Right kidney (tissue), 1 donor: ENCODE data around the gene KIRREL3.
A peak's percentile ranks its signal among the peaks of the same experiment; 100 is the strongest.

Experiments
- DNase-seq: peaks from one replicate; pipeline ENCODE4 v3.0.0-alpha.2; 2016

The KIRREL3 gene

DNA sequence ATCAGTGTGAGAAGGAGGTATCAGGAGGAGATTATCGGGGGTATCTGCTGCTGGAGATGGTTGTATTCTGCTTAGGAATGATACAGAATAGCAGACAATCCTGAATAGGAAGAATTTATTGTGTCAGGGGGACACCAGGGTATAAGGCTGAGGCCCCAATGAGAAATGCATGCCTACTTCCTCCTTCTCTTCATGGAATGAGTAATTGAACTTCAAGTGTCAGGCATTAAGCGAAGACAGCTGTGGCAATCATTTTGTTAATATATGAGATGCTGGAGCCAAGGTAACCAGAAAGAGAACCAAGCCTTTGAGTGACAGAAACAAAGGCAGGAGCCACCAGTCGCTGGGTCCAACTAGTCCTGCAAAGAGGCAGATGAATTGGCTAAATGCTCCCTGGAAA is 49.1 kb downstream of the KIRREL3 start:
- no peak for DNase-seq

GRCh38 chr11:126949066-126949891 is 51.3 kb downstream of the KIRREL3 start:
- DNase-seq = no peak

- DNase-seq = no peak
These were observed 52.0 kb downstream of the KIRREL3 start for GRCh38 chr11:126948563-126948962.

GRCh38 chr11:126945319-126945718 is 55.3 kb downstream of the KIRREL3 start:
- no peak for DNase-seq

GRCh38 chr11:126943316-126943715 is 57.3 kb downstream of the KIRREL3 start:
- no peak for DNase-seq

DNA sequence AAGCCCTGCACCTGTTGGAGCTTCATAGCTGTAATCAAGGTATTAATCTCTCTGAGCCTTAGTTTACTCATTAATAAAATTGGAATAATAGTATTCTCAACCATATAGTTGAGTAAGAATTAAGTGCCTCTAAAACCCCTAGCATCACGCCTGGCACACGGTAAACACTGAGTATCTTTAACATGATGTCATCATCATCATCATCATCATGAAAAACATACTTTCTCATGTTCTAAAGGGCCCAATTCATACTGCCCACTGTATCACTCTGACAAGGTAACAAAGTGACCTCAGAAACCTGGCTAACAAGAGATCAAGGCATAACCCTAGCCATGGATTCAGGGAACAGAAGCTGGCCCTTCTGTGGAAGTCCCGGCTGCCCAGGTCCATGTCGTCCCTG is 58.4 kb downstream of the KIRREL3 start:
- DNase-seq = no peak

DNA sequence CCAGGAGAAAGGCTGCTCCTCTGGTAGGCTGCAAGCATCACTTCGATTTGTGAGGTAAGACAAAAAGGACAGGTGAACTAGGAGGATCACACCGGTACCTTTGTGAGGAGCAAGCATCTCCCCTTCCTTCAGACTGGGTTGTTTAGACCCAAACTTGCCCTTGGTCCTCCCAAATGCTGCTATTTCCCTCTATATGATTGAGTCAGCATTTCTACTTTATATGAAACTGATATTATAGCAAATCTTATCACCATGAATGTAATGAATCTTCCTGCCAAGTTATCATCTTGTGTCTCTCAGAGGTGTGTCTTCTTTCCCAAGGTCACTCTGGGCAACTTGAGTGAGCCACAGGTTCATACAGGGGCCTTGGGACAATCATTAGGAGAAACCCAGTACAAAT is 61.0 kb downstream of the KIRREL3 start:
- DNase-seq = no peak

GRCh38 chr11:126938718-126939117 is 61.9 kb downstream of the KIRREL3 start:
- DNase-seq = no peak

GRCh38 chr11:126930091-126930841 is 70.3 kb downstream of the KIRREL3 start:
- DNase-seq = no peak

DNA sequence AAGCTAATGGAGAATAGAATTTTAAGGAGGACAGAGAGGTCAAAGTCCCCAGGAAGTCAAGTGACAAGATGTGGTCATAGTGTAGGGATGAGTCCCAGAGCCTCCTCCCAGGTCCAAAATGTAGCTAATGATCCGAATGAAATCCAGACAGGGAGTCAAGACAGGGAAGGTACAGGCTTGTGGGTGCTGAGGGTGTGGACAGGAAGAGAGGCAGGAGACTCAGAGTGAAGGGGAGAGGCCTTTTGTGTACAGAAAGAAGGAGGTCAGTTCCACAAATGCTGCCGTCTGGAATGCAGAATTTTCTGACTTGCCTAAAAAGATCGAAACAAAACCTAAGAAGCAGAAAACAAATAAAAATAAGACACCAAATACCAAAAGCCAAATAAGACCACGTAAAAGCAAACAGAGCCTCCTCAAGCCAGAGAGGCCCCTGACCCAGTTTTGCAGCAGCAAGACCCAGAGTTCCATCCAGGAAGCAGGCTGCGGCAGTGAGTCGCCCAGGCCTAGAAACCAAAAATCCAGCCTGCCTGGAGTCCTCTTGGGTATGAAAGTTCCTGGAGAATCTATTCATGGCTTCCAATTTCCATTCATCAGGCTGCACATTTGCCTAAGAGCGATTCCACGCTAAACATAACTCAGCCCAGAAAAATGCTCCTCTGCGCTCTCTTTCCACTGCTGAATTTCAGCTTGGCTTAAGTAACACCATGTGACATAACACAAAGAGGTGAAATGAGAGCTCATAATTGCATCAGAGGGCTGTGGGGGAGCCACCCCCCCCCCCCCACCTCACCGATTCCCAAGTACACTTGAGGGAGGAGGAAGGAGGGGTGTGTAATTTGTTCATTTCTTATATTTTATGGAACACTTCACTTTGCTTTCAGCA is 71.2 kb downstream of the KIRREL3 start:
- DNase-seq = peak; percentile 17

DNA sequence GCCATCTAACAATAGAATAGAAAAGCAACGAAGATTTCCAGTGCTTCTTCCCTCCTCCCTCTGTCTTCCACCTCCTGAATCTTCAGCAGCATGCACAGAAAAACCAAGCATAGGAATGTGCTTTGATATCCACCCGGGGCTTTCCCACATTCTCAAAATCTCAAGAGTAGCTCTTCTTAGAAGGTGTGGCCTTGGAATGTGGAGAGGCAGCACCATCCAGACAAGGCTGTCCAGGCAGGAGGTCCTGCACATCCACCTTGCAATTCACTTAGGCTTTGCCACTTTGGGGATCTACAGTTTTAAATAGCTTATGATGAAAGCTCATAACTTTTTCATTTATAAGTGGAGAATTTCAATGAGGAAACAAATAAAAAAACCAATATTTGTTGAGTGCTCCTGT is 72.9 kb downstream of the KIRREL3 start:
- DNase-seq = no peak

DNA sequence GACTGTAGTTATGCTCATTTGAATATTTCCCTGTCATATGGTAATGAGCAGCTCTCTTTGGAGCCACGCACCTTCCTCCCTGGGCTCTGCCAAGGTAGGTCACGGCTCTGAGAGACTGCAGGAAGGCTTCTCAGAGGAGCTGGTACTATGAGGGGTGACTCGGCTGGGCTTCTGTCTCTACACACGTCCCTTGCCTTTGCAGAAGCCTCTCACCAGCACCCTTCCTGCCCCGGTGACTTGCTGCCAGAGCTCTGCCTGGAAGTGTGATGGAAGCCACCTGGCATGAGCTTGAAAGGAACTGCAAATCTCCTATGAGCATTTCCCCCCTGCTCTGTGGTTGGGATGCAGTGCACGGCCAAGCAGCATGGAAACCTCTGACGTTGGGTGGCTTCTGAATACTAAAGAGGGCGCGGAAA is 74.2 kb downstream of the KIRREL3 start:
- DNase-seq = peak; percentile 21

DNA sequence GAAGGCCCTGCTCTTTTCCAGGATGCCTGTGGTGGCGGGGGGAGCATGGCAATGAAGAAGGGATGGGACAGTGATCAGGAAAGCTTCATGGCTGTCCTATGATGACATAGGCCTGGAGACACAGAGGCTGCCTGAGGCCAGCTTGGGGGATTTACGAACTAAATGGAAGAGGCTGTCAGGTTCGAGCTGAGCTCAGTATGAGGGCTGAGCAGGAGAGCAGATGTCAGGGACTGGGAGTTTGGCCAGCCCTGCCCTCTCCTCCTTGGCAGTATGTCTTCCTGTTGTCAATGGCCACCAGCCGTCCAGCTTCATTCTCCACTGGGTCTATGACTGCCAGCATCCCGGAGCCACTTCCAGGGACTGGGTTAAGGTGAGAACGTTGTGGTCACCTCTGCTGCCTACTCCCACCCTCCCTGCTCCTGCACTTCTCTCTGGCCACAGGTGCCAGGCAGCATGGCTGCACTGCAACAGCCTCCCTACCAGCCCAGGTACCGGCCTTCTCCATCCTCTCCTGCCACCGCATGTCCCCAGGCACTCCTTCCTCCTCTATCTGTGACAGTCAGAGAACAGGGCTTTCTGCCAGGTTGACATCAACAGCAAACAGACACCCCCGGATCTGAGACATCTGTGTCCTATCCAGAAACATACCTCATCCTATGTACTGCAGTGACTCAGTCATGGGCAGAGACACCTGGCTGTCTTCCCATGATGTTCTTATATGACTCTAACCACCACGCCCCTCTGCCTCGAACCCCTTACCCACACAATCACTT is 75.1 kb downstream of the KIRREL3 start:
- DNase-seq = no peak

- DNase-seq = no peak
These were observed 76.1 kb downstream of the KIRREL3 start for GRCh38 chr11:126924376-126925040.

GRCh38 chr11:126920833-126921232 is 79.7 kb downstream of the KIRREL3 start:
- no peak for DNase-seq

GRCh38 chr11:126919147-126919823 is 81.3 kb downstream of the KIRREL3 start:
- DNase-seq = no peak

DNA sequence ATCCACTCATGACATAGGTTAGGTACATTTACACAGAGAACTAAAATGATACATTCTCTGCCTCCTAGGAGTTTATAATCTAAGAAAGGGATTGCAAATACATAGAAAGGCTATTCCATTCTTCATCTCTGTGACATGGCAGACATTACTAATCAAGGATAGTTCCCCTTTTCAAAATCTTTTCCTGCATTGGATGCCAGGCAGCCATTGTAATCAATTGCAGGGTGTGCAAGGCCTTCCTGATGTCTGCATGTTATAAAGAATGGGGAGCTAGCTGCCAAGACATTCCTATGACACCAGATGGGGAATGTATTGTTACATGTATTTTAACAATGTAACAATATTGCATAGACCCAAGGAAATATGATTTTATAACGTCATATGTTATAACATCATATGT is 82.0 kb downstream of the KIRREL3 start:
- no peak for DNase-seq

DNA sequence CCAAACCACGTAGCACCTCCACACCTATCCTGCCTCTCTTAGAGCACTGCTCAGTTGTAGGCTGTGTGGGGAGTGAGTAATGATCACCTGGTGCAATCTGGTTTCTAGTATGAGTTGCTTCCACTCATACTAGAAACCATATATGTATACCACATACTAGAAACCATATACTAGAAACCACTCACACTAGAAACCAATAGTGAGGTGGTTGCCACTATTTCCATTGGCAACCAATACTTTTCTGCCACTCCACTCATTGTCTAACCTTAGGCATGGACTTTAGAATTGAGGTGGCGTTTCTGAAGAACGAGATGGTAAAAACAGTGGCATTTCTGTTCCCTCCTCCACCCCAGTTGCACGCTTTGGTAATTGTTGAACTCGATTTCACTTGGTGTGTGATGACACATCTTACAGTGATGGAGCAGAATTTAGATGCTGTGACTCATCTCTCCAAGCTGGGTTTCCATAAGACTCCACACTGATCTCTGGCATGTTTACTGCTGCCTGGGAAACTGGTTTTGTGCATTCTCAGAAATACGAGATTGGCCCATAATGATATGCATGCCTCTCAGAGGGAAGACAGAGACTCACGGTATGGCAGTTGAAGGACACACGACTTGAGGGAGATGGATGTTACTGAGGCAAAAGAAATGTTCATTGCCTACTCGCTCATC is 82.9 kb downstream of the KIRREL3 start:
- no peak for DNase-seq

DNA sequence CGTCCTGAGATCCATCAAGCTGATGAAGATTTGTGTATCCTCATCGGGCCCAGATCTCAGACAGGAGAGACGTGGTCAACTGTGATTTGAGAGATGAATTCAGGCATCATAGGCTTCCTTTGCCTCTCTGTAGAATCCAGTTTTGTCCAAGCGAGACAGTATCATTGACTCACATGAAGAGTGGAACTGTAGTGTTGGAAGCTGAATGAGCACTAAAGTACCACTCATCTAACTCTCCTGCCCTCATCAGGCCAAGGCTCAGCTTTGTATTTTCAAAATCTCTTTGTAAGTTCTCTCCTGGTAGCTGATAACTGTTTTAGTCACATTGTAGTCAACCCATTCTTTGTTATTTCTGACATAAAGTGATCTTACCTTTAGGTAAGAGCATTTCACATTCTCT is 85.1 kb downstream of the KIRREL3 start:
- DNase-seq = no peak

- DNase-seq = no peak
These were observed 85.6 kb downstream of the KIRREL3 start for GRCh38 chr11:126914941-126915340.
